Measurements from ENCODE around the gene PDE4DIP. TPM values are rescaled to one million over a fixed set of nuclear protein-coding genes. Genes with fewer than 3 reads are reported as not detected.
"Not testable (repeated sequence)": the region's sequence is repeated elsewhere in the genome, so short reads cannot be mapped to it uniquely, and the experiment has no call there.

The PDE4DIP gene
- total and polyA plus RNA-seq, 2 experiments from 2014 or later = 16.5 to 35.2 TPM

DNA sequence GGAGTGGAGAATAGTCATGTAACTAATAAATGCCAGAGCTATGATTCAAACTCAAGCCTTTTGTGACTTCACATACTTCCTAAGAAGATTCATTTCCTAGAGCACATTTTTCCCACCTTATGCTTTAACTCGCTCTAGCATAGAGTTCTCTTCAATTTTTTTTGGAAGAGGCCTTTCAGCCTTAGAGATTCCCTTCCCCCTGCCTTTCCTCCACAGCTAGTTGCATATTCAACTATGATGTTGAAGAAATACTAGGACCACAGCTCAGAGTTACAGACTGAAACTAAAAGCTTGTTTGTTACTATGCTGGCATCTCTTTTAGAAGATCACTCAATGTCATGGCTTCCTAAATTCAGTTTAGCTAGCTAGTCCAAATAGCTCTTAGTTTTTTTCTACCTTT is 131.2 kb downstream of the PDE4DIP start:
- not testable (repeated sequence) for H3K4me1 ChIP-seq (ENCODE audit: insufficient read depth); H2AFZ ChIP-seq; H4K20me1 ChIP-seq (replicated peaks; ENCODE audit: insufficient read depth); H3K27ac ChIP-seq (ENCODE audit: low read depth); H3K79me2 ChIP-seq (replicated peaks; ENCODE audit: insufficient read depth); H3K27me3 ChIP-seq (ENCODE audit: insufficient read depth); H3K4me2 ChIP-seq; DNase-seq (ENCODE audit: low spot score); ATAC-seq; H3K9me2 ChIP-seq (ENCODE audit: insufficient read depth); H3K36me3 ChIP-seq (ENCODE audit: insufficient read depth); H3K27me3 Mint-ChIP-seq (ENCODE audit: insufficient read depth, low read depth, poor library complexity); H3F3A ChIP-seq (replicated peaks; ENCODE audit: low read depth); H3K4me3 Mint-ChIP-seq; H3K4me3 ChIP-seq; H3K27ac Mint-ChIP-seq; H3K9me3 Mint-ChIP-seq
- Mint-ChIP-seq H3K36me3 (ENCODE audit: low read depth) (peaks cover 16% of the 10 kb centered on the region; the same call in 2 of the 3 replicates), H3K4me1 (peaks cover 14% of the 10 kb centered on the region; the same call in 2 of the 3 replicates)

DNA sequence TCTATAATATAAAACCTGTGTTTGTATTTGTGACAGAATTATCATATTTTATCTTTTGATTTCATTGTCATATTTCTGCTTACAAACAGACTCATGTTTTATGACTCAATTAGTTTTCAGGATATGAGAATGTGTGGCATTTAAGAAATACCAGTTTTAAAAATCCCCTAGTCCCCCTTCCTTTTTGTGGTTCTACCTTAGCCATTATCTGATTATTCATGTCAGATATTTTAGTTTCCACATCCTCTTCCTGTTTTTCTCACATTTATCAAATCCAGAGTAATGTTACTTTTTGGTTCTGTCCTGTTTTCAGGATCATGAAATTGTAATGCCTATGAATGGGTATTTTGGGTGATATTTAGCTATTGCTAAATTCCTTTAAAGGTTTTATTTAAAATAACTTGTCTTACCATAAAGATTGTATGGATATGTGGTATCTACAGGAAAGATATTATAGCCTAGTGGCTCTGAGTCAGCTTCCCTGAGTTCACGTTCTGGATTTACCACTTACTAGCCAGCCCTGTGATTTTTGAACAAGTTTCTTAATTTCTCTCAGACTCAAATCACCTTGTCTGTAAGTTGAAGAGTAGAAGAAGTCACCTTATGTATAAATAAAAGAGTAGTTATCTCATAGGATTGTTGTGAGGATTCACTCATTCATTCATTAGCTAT is 131.8 kb downstream of the PDE4DIP start:
- ATAC-seq; H3K4me1 ChIP-seq (ENCODE audit: insufficient read depth); H3K4me2 ChIP-seq; H3K9me2 ChIP-seq (ENCODE audit: insufficient read depth); H2AFZ ChIP-seq; H3K27me3 Mint-ChIP-seq (ENCODE audit: insufficient read depth, low read depth, poor library complexity); H3K27ac Mint-ChIP-seq; H3K4me3 ChIP-seq; H3K4me3 Mint-ChIP-seq; H3K9me3 Mint-ChIP-seq; H3K27ac ChIP-seq (ENCODE audit: low read depth); H3F3A ChIP-seq (replicated peaks; ENCODE audit: low read depth); H4K20me1 ChIP-seq (replicated peaks; ENCODE audit: insufficient read depth); DNase-seq (ENCODE audit: low spot score); H3K79me2 ChIP-seq (replicated peaks; ENCODE audit: insufficient read depth); H3K27me3 ChIP-seq (ENCODE audit: insufficient read depth): not testable (repeated sequence)
- H3K36me3 ChIP-seq (ENCODE audit: insufficient read depth) = peaks cover 14% of the 10 kb centered on the region; the same call in 1 of the 2 replicates
- H3K36me3 Mint-ChIP-seq (ENCODE audit: low read depth) = peaks cover 19% of the 10 kb centered on the region
- H3K4me1 Mint-ChIP-seq = peaks cover 14% of the 10 kb centered on the region; the same call in 1 of the 3 replicates

DNA sequence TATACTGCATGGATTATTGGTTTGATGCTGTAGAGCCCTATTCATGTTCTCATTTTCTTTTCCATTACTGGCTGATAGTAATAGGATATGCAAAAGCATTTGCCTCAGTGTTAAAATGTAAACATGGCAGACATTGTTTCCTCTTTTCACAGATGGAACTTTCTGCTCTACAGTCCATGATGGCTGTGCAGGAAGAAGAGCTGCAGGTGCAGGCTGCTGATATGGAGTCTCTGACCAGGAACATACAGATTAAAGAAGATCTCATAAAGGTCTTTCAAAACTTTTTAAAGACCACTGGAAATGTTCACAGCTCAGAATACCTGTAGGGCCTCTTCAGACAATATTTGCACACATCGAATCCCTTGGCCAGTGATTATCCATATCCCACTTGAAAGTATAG is 133.6 kb downstream of the PDE4DIP start:
- H3F3A ChIP-seq (replicated peaks; ENCODE audit: low read depth); H2AFZ ChIP-seq; H3K9me3 Mint-ChIP-seq; H4K20me1 ChIP-seq (replicated peaks; ENCODE audit: insufficient read depth); H3K79me2 ChIP-seq (replicated peaks; ENCODE audit: insufficient read depth); H3K27ac Mint-ChIP-seq; H3K4me3 ChIP-seq; H3K27ac ChIP-seq (ENCODE audit: low read depth); H3K4me3 Mint-ChIP-seq; H3K4me1 ChIP-seq (ENCODE audit: insufficient read depth); H3K27me3 Mint-ChIP-seq (ENCODE audit: insufficient read depth, low read depth, poor library complexity); H3K9me2 ChIP-seq (ENCODE audit: insufficient read depth); ATAC-seq; H3K27me3 ChIP-seq (ENCODE audit: insufficient read depth); H3K4me2 ChIP-seq; DNase-seq (ENCODE audit: low spot score): not testable (repeated sequence)
- peaks cover 14% of the 10 kb centered on the region; the same call in 1 of the 3 replicates for H3K4me1 Mint-ChIP-seq
- H3K36me3 ChIP-seq (ENCODE audit: insufficient read depth) = peaks cover 16% of the 10 kb centered on the region; the same call in 1 of the 2 replicates
- H3K36me3 Mint-ChIP-seq (ENCODE audit: low read depth) = peaks cover 25% of the 10 kb centered on the region

- H3K4me1 Mint-ChIP-seq; H3K36me3 ChIP-seq (ENCODE audit: insufficient read depth); H3K4me2 ChIP-seq; H3K4me3 Mint-ChIP-seq; H4K20me1 ChIP-seq (replicated peaks; ENCODE audit: insufficient read depth); H3K27me3 ChIP-seq (ENCODE audit: insufficient read depth); ATAC-seq; H3K79me2 ChIP-seq (replicated peaks; ENCODE audit: insufficient read depth); DNase-seq (ENCODE audit: low spot score); H3K4me3 ChIP-seq; H3K27ac Mint-ChIP-seq; H3K27me3 Mint-ChIP-seq (ENCODE audit: insufficient read depth, low read depth, poor library complexity); H3K9me2 ChIP-seq (ENCODE audit: insufficient read depth); H3K9me3 Mint-ChIP-seq; H3K36me3 Mint-ChIP-seq (ENCODE audit: low read depth); H2AFZ ChIP-seq; H3K27ac ChIP-seq (ENCODE audit: low read depth); H3F3A ChIP-seq (replicated peaks; ENCODE audit: low read depth); H3K4me1 ChIP-seq (ENCODE audit: insufficient read depth): not testable (repeated sequence)
Observed at GRCh38 chr1:148989378-148989777, 145.2 kb downstream of the PDE4DIP start.

- H4K20me1 ChIP-seq (replicated peaks; ENCODE audit: insufficient read depth); H3K4me1 Mint-ChIP-seq; DNase-seq (ENCODE audit: low spot score); ATAC-seq; H3K36me3 ChIP-seq (ENCODE audit: insufficient read depth); H3K4me3 ChIP-seq; H3K27me3 ChIP-seq (ENCODE audit: insufficient read depth); H3F3A ChIP-seq (replicated peaks; ENCODE audit: low read depth); H3K9me2 ChIP-seq (ENCODE audit: insufficient read depth); H3K4me2 ChIP-seq; H3K27ac ChIP-seq (ENCODE audit: low read depth); H2AFZ ChIP-seq; H3K9me3 Mint-ChIP-seq; H3K27ac Mint-ChIP-seq; H3K4me3 Mint-ChIP-seq; H3K79me2 ChIP-seq (replicated peaks; ENCODE audit: insufficient read depth); H3K27me3 Mint-ChIP-seq (ENCODE audit: insufficient read depth, low read depth, poor library complexity); H3K4me1 ChIP-seq (ENCODE audit: insufficient read depth); H3K36me3 Mint-ChIP-seq (ENCODE audit: low read depth): not testable (repeated sequence)
Observed at GRCh38 chr1:148990233-148990788, 146.1 kb downstream of the PDE4DIP start.

- not testable (repeated sequence) for ATAC-seq; H3K79me2 ChIP-seq (replicated peaks; ENCODE audit: insufficient read depth); H3K9me3 Mint-ChIP-seq; H3K4me1 ChIP-seq (ENCODE audit: insufficient read depth); H3K9me2 ChIP-seq (ENCODE audit: insufficient read depth); H3K27ac Mint-ChIP-seq; H3K36me3 ChIP-seq (ENCODE audit: insufficient read depth); H3K27me3 Mint-ChIP-seq (ENCODE audit: insufficient read depth, low read depth, poor library complexity); H2AFZ ChIP-seq; H3K4me3 Mint-ChIP-seq; H3K27ac ChIP-seq (ENCODE audit: low read depth); H3K4me3 ChIP-seq; H3K36me3 Mint-ChIP-seq (ENCODE audit: low read depth); H4K20me1 ChIP-seq (replicated peaks; ENCODE audit: insufficient read depth); H3K4me2 ChIP-seq; DNase-seq (ENCODE audit: low spot score); H3F3A ChIP-seq (replicated peaks; ENCODE audit: low read depth); H3K4me1 Mint-ChIP-seq; H3K27me3 ChIP-seq (ENCODE audit: insufficient read depth)
Observed at GRCh38 chr1:148991818-148992217, 147.6 kb downstream of the PDE4DIP start.
